Activated CD8-positive, alpha-beta memory T cell treated with anti-CD3 and anti-CD28 coated beads, Interleukin-2, amount 50 U/mL, for 1 hour (primary cell): ENCODE results near the gene AWAT1.
A peak's percentile ranks its signal among the peaks of the same experiment; 100 is the strongest.
"Not testable (repeated sequence)": the region's sequence is repeated elsewhere in the genome, so short reads cannot be mapped to it uniquely, and the experiment has no call there.

ENCODE experiments used
- DNase-seq: peaks from one replicate; pipeline ENCODE4 v3.0.0-alpha.2; 2020; ENCODE audit errors: extremely low read depth

The AWAT1 gene

GRCh38 chrX:70234355-70234754 is at the start of gene AWAT1:
AWAT1 (plus strand) TSS chrX:70234655; CDS start chrX:70234696, 41 bp downstream.
- DNase-seq: no peak

DNA sequence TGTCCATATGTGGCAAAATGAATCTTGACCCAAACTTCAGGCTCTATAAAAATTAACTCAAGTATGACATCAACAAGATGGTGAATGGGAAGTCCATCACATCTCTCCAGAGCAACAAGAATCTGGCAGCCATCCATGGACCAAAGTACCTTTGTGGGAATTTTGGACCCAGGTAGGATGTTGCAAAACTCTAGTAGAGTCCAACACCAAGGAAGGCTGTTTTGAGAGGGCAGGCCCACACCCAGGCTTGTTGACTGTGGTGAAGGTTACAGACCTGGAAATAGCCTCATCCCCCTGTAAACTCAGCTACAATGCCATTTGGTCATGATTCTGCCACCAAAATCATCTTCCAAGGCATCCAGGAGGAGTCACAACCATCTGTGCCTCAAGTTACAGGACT is 44.2 kb upstream of the AWAT1 start:
- DNase-seq: no peak

DNA sequence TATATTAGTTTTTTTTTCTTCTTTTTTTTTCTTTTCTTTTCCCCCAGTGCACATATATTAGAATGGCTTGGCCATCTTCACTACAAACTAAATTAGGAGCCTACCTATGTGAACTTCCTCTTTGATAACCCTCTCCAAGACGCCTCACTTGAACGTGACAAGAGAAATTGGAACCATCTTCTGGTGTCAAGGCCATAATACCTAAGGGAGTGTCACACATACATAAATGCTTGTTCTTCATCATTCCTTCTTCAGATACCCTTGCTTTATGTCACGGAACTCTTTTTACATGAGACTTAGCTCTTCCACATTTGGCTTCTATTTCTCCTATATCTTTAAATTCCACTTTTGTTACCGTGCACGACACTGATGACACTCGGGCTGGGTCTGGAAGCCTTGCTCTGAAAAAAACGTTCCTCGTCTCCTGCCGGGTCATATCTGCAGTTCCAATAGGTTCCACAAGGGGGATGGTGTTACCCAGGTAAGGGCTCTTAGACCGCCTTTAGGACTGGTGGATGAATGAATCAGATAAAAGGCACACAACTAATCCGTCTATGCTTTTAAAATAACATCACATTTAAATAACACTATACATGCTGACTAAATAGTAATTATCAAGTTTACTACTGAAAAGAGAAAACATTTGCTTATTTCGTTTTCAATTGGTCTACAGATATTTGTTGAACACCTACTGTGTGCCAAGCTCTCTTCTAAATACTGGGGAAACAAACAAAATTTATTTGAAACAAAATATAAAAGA is 37.3 kb upstream of the AWAT1 start:
- DNase-seq: peak; percentile 23

DNA sequence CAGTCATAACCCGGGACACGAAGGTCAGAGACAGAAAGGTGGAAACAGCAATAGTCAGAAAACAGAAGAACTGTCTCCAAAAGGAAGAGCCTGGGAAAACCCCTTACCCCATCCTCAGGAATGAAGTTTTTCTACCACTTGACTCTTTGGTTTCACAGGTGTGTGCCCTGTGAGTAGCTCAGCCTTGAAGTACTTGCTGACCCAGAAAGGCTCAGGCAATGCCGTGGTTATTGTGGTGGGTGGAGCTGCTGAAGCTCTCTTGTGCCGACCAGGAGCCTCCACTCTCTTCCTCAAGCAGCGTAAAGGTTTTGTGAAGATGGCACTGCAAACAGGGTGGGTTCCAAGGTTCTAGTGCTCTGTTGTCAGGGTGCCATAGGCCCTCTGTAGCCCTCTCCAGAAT is 32.7 kb upstream of the AWAT1 start:
- no peak for DNase-seq

DNA sequence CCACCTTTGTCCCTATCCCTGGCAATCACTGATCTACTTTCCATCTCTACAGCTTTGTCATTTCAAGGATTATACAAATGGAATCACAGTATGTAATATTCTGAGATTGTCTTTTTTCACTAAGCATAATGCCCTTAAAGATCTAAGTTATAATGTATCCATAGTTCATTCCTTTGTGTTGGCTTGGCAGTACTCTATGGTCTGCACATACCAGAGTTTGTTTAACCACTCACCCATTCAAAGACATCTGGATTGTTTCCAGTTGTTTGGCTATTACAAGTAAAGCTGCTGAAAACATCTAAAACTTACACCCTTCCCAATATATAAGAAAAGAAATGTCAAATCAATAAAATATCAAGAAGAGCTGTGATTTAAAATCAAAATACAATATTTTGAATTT is 26.0 kb upstream of the AWAT1 start:
- no peak for DNase-seq

DNA sequence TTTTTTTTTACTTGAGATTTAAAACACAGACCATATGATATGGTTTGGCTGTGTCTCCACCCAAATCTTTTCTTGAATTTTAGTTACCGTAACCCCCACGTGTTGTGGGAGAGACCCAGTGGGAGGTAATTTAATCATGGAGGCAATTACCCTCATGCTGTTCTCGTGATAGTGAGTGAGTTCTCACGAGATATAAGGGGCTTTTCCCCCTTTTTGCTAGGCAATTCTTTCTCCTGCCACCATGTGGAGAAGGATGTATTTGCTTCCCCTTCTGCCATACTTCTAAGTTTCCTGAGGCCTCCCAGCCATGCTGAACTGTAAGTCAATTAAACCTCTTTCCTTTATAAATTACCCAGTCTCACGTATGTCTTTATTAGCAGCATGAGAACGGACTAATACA is 24.9 kb upstream of the AWAT1 start:
- not testable (repeated sequence) for DNase-seq

- DNase-seq: no peak
Observed at GRCh38 chrX:70219938-70220764, 14.3 kb upstream of the AWAT1 start.

DNA sequence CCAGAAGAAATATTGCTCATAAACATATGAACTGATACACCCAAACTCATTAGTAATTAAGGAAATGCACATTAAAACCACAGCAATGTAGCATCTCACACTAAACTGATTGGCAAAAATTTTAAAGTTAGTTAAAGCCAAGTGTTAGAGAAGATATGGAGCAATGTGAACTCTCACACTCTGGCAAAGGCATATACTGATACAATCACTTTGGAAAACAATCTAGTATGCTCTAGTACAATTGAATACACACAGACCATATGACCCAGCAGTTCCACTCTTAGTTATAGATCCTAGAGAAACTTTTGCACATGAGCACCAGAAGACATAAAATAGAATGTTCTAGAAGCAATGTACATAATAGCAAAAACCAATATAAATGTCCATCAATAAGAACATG is 8.4 kb upstream of the AWAT1 start:
- DNase-seq: no peak

DNA sequence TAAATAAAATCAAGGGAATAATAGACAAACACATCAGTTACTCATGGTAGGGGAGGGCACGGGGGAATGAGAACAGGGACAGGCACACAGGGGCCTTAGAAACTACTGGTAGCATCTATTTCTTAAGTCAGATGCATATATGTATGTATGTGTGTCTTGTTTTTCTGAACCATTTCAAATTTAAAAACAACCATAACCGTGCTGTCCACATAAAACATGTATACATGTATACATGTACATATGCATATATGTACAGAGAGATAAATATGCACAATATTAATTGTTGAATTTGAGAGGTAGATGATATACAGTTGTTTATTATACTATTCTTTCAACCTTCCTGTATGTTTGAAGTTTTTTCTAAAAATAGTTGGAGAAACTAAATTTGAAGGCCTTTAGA is 7.8 kb upstream of the AWAT1 start:
- DNase-seq: no peak

- DNase-seq: no peak
Observed at GRCh38 chrX:70231666-70232065, 2.8 kb upstream of the AWAT1 start.

- no peak for DNase-seq
Observed at GRCh38 chrX:70240751-70241150, 6.3 kb downstream of the AWAT1 start.

- DNase-seq: no peak
Observed at GRCh38 chrX:70241501-70241900, 7.0 kb downstream of the AWAT1 start.

DNA sequence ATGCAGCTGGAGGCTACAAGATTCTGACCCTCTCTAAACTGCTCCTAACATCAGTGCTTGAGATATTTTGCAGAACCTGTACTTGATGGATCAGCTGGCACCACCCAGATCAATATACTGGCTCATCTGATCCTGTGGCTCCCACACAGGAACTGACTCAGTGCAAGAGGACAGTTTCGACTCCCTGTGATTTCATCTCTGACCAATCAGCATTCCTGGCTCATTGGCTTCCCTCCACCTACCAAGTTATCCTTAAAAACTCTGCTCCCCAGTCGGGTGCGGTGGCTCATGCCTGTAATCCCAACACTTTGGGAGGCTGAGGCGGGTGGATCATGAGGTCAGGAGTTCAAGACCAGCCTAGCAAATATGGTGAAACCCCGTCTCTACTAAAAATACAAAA is 9.1 kb downstream of the AWAT1 start:
- not testable (repeated sequence) for DNase-seq

DNA sequence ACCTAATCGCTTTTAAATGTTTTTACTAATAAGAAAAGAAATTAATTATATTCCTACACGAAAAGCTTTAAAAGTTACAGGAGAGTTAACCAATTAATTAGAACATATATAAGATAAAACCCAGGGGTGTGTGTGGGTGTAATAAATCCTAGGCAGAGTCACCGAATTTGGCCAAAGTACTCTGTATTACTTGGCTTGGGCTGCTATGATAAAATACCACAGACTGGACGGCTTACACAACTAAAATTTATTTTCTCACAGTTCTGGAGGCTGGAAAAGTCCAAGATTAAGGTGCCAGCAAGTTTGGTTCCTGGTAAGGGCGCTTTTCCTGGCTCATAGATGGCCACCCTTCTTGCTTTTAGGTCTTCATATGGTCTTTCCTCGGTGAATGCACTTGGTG is 10.4 kb downstream of the AWAT1 start:
- DNase-seq: no peak

DNA sequence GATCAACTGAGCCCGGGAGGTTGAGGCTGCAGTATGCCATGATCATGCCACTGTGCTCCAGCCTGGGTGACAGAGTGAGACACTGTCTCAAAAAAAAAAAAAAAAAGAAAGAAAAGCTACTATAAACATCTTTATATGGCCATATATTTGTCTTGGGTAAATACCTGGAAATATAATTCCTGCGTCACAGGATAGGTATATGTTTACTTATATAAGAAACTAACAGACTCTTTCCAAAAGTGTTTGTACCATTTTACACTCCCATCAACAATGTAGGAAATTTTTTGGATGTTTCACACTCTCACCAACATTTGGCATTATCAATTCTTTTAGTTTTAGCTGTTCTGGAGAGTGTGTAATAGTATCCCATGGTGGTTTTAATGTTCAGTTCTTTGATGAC is 12.8 kb downstream of the AWAT1 start:
- DNase-seq: no peak

DNA sequence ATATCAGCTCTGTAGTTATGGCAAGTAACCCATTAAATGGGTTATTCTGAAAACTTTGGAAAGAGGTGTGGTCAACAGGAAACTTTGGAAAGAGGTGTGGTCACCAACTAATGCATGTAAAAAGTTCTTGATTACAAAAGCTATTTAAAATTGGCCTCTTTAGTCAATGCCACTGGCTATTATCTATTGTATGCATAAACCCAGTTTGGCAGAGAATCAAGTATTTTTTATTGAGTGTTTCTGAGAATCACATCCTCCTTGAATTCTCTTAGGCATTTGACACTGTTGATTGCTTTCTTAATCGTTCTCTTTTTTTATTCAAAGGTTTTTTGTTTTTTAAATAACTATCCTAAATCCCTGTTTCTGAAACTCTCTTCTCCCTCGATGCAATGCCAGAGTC is 18.0 kb downstream of the AWAT1 start:
- no peak for DNase-seq

GRCh38 chrX:70253377-70254062 is 19.1 kb downstream of the AWAT1 start:
- no peak for DNase-seq

- no peak for DNase-seq
Observed at GRCh38 chrX:70254063-70254400, 19.6 kb downstream of the AWAT1 start.

DNA sequence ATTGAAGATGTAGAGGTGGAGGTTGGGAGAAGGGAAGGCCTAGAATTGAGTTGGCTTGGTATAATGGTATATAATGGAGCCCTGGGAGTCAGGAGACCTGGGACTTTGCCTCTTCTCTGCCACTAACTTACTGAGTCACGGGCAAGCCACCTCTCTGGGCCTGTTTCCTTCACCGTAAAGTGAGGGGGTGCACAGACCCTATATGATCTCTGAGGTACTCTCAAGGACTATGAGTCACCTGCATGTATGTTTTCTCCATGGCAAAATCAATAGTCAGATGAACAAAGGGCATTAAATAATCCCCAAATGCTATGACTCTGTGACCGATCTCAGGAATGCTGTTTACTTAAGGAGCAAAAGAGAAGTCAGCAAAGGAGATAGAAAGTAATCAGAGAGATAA is 20.5 kb downstream of the AWAT1 start:
- DNase-seq: no peak

DNA sequence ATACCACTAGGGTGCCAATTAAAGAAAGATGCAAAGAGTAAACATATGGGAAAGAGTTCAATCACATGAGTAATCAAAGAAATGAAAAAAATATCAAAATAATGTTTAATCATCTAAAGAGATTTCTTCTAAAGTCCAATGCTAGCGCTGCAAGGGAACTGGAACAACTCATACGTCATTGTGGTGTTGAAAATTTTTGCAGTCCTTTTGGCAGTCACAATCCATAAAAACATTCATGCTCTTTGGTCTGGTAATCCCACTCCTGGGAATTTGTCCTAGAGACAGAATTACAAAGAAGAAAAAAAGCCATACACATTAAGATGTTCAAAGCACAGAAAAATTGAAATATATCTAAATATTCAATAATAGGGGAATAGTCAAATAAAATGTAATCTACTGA is 21.0 kb downstream of the AWAT1 start:
- no peak for DNase-seq

GRCh38 chrX:70257423-70258288 is 23.2 kb downstream of the AWAT1 start:
- no peak for DNase-seq

DNA sequence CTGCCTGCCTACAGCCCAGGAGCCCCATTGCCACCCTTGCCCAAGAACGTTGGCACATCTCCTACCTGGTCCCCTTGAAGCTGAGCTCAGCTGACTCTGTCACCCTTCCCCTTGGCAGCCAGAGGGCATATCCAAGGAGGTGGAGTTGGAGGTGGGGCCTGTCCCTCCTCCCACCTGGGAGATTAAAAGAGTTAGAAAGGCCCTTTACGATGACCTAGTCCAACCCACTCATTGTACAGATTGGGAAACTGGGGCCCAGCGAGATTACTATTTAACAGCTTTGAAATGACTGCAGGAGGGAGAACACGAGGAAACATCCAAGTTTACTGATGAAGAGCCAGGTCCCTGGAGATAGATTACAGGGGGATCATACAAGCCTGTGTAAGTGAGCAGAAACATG is 25.6 kb downstream of the AWAT1 start, which contains the start of gene P2RY4:
Gene P2RY4, minus strand, starts transcription at position 101 of the 400 bp plus-strand sequence. CDS start 580 bp downstream, outside the sequence.
- no peak for DNase-seq
